C1 segment of cervical spinal cord (tissue), 14 donors: ENCODE data around the gene WWOX.

ENCODE experiments used
- DNase-seq, 14 donors: peaks; one replicate each; lab custom pipeline; 2025; lab: John Stamatoyannopoulos, UW

Gene WWOX

GRCh38 chr16:78645657-78646056 lies 546.2 kb downstream of the WWOX start:
- no peak for DNase-seq

GRCh38 chr16:78647019-78647418 lies 547.6 kb downstream of the WWOX start:
- no peak for DNase-seq

GRCh38 chr16:78647491-78647890 lies 548.0 kb downstream of the WWOX start:
- no peak for DNase-seq

- DNase-seq = peak in 1 of 14 donors; percentile 8
Observed at GRCh38 chr16:78648517-78648916, 549.1 kb downstream of the WWOX start.

- DNase-seq = no peak
Observed at GRCh38 chr16:78650339-78651074, 551.1 kb downstream of the WWOX start.

GRCh38 chr16:78654929-78655328 lies 555.5 kb downstream of the WWOX start:
- no peak for DNase-seq

GRCh38 chr16:78655331-78656113 lies 556.1 kb downstream of the WWOX start:
- no peak for DNase-seq

GRCh38 chr16:78656887-78657286 lies 557.4 kb downstream of the WWOX start:
- DNase-seq = no peak

GRCh38 chr16:78659216-78659615 lies 559.8 kb downstream of the WWOX start:
- no peak for DNase-seq

- no peak for DNase-seq
Observed at GRCh38 chr16:78659668-78660217, 560.3 kb downstream of the WWOX start.

GRCh38 chr16:78660795-78661194 lies 561.3 kb downstream of the WWOX start:
- DNase-seq = no peak

GRCh38 chr16:78663690-78664089 lies 564.2 kb downstream of the WWOX start:
- DNase-seq = no peak

- no peak for DNase-seq
Observed at GRCh38 chr16:78664811-78665772, 565.6 kb downstream of the WWOX start.

GRCh38 chr16:78666318-78666717 lies 566.9 kb downstream of the WWOX start:
- no peak for DNase-seq

GRCh38 chr16:78667675-78668074 lies 568.2 kb downstream of the WWOX start:
- DNase-seq = no peak

GRCh38 chr16:78668393-78668792 lies 568.9 kb downstream of the WWOX start:
- DNase-seq = no peak

GRCh38 chr16:78669994-78670393 lies 570.5 kb downstream of the WWOX start:
- no peak for DNase-seq

GRCh38 chr16:78672779-78673556 lies 573.5 kb downstream of the WWOX start:
- DNase-seq = no peak

- no peak for DNase-seq
Observed at GRCh38 chr16:78673884-78674283, 574.4 kb downstream of the WWOX start.

GRCh38 chr16:78675312-78675711 lies 575.9 kb downstream of the WWOX start:
- DNase-seq = no peak
